Measurements from ENCODE around the gene CUEDC1. TPM values are rescaled to one million over a fixed set of nuclear protein-coding genes. Genes with fewer than 3 reads are reported as not detected.

The CUEDC1 gene
- total RNA-seq, 1 donor from 2014 or later = 24.6 TPM

- no peak for DNase-seq (ENCODE audit: low read depth)
- Histone ChIP-seq H3K27me3 (ENCODE audit: control insufficient read depth, insufficient read depth, low read length) (no peaks in the 10 kb centered on the region), H3K4me3 (ENCODE audit: low read depth, low read length) (no peak overlapping the region), H3K36me3 (ENCODE audit: control insufficient read depth, insufficient read depth, low read length) (no peaks in the 10 kb centered on the region)
- no peak for TF ChIP-seq CTCF (IDR thresholded peaks at IDR 0.05; ENCODE audit: insufficient read depth, low read length, poor library complexity, severe bottlenecking)
These were observed 98.2 kb downstream of the CUEDC1 start for GRCh38 chr17:57856792-57857620.

GRCh38 chr17:57855391-57856035, 99.7 kb downstream of the CUEDC1 start:
- no peaks in the 10 kb centered on the region for H3K36me3 ChIP-seq (ENCODE audit: control insufficient read depth, insufficient read depth, low read length)
- no peak for DNase-seq (ENCODE audit: low read depth)

GRCh38 chr17:57853695-57854094, 101.5 kb downstream of the CUEDC1 start:
- DNase-seq (ENCODE audit: low read depth) = no peak
- no peak overlapping the region for H3K4me3 ChIP-seq (ENCODE audit: low read depth, low read length)
- H3K27me3 ChIP-seq (ENCODE audit: control insufficient read depth, insufficient read depth, low read length) = no peaks in the 10 kb centered on the region
- TF ChIP-seq CTCF (IDR thresholded peaks at IDR 0.05; ENCODE audit: insufficient read depth, low read length, poor library complexity, severe bottlenecking) = no peak
- H3K36me3 ChIP-seq (ENCODE audit: control insufficient read depth, insufficient read depth, low read length) = no peaks in the 10 kb centered on the region

More at GRCh38 chr17:57855391-57856035, 99.7 kb downstream of the CUEDC1 start:
- Histone ChIP-seq H3K4me3 (ENCODE audit: low read depth, low read length) (no peak overlapping the region), H3K27me3 (ENCODE audit: control insufficient read depth, insufficient read depth, low read length) (no peaks in the 10 kb centered on the region)
- TF ChIP-seq CTCF (IDR thresholded peaks at IDR 0.05; ENCODE audit: insufficient read depth, low read length, poor library complexity, severe bottlenecking) = no peak

GRCh38 chr17:57852955-57853328, 102.3 kb downstream of the CUEDC1 start:
- DNase-seq (ENCODE audit: low read depth) = no peak
- H3K36me3 ChIP-seq (ENCODE audit: control insufficient read depth, insufficient read depth, low read length) = no peaks in the 10 kb centered on the region
- no peak for TF ChIP-seq CTCF (IDR thresholded peaks at IDR 0.05; ENCODE audit: insufficient read depth, low read length, poor library complexity, severe bottlenecking)
- H3K4me3 ChIP-seq (ENCODE audit: low read depth, low read length) = no peak overlapping the region
- no peaks in the 10 kb centered on the region for H3K27me3 ChIP-seq (ENCODE audit: control insufficient read depth, insufficient read depth, low read length)

- no peak overlapping the region for H3K4me3 ChIP-seq (ENCODE audit: low read depth, low read length)
- no peak for DNase-seq (ENCODE audit: low read depth)
- H3K36me3 ChIP-seq (ENCODE audit: control insufficient read depth, insufficient read depth, low read length) = no peaks in the 10 kb centered on the region
- TF ChIP-seq CTCF (IDR thresholded peaks at IDR 0.05; ENCODE audit: insufficient read depth, low read length, poor library complexity, severe bottlenecking) = no peak
- no peaks in the 10 kb centered on the region for H3K27me3 ChIP-seq (ENCODE audit: control insufficient read depth, insufficient read depth, low read length)
These were observed 102.9 kb downstream of the CUEDC1 start for GRCh38 chr17:57852092-57852954.

Data from kidney epithelial cell (primary cell).